Fibroblast of peridontal ligament (primary cell): ENCODE measurements around the gene IGF2BP3.
"Not testable (repeated sequence)": the region's sequence is repeated elsewhere in the genome, so short reads cannot be mapped to it uniquely, and the experiment has no call there.

Source experiments
- DNase-seq: peaks from one replicate; pipeline ENCODE4 v3.0.0-alpha.2; 2010; ENCODE audit errors: extremely low read depth

IGF2BP3 gene

DNA sequence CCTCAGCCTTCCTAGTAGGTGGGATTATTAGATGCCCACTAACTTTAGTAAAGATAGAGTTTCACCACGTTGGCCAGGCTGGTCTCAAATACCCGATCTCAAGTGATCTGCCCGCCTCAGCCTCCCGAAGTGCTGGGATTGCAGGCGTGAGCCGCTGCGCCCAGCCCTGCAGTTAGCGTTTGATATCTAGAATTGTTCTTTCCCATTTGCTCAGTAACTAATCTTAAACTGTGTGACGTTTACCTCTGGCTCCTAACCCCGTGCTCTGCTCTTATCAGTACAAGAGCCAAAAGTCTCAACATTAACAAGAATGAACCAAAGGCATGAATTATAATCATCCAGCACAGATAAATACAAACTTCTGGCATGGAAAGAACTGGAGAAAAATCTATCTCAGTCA, 47.4 kb downstream of the IGF2BP3 start:
- DNase-seq = no peak

DNA sequence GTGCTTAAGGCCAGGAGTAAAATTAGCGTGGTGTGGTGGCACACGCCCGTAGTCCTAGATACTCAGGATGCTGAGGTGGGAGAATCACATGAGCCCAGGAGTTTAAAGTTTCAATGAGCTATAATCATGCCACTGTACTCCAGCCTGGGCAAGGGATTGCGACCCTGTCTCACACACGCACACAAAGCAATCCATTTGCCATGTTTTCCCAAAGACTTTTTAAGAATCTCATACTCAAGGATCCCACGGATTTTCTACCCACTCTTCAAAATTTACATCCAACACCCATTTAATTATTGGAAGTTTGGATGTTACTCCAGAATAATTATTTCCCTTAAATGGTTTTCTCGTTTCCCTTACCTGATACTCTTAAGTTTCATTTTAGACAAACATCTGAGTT, 47.9 kb downstream of the IGF2BP3 start:
- DNase-seq = no peak

DNA sequence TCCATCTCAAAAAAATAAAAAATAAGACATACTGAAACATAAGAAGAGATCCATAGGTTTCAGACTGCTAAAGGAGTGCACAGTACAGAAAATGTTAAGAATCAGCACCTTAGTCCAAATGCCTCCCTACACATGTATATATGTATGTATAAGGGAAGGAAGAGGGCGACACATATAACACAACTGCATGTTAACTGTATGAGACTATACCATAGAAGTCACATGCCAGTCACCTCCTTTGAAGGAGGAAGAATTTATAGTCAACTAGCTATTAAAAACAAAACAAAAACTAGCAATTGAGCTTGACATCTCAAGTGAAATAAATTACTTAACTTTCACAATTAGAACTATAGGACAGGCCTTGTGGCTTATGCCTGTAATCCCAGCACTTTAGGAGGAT, 50.4 kb downstream of the IGF2BP3 start:
- no peak for DNase-seq

DNA sequence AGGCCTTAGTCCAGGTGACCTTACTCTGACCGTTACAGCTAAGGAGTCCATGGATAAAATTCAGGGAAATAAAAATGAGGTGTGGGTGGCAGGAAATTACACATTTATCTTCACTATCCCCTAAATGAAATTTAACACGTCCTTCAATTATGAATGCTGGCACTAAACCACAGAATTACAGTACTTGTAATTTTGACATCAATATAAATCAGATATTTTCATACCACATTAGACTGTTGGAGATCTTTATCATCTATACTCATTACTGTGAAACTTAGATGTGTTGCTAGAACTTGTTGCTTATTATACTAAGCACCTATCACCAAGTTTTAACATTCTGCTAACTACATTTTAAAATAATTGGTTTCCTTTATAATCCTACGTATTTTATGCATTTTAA, 51.1 kb downstream of the IGF2BP3 start:
- DNase-seq = no peak

DNA sequence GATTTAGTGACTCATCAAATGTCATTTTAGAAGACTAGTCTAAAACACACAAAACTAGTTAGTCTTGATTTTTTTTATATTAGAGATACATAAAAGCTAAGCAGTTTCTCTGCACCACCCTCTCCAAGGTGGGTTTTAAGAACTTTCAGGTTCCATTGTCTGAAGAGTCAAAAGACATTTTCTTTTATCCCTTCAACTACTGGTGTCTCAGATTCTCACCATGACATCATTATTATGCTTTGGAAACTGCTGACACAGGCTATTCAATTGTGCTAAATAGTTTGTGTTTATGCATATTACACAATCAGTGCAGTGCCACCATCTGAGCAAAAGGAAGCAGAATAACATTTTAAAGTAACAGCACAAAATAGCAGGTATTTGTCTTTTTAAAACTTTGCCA, 52.2 kb downstream of the IGF2BP3 start:
- peak; percentile 76 for DNase-seq

DNA sequence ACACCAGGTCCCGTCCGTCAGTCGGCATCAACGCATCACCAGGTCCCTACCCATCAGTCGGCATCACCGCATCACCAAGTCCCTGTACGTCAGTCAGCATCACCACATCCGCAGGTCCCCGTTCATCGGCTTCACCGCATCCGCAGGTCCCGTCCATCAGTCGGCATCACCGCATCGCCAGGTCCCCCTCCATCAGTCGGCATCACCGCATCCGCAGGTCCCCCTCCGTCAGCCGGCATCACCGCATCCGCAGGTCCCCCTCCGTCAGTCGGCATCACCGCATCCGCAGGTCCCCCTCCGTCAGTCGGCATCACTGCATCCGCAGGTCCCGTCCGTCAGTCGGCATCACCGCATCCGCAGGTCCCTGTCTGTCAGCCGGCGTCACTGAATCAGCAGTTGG, 55.1 kb downstream of the IGF2BP3 start:
- no peak for DNase-seq

DNA sequence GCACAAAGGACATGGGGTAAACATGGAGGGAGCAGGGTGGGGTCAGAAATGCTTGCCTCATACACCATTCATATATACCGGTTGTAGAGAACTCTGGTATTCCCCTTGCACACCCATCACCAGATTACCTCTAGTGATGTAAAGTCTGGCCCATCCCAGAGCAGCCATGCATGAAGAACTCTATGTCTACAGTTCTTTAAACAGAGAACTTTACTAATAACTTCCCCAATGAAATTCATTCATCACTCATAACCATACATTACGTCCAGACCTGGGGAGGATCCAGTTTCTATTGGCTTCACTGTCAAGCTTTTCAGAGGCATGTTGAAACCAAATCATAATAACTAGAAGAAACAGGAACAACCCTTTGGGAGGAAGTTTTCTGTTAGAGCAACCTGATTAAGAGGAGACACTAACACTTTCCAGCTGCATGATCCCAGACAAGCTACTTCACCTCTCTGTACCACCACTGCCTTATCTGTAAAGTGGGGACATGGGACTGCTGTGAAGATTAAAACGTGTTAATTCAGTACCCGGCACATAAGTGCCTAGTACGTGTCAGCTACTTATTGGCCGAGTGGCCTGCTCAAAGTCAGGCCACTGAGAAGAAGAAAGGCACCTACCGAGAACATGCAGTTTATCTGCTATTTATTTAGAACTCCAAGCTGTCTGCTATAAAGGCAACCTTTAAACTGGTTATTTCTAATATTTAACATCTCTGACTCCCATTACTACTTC, 59.7 kb downstream of the IGF2BP3 start:
- DNase-seq = no peak

DNA sequence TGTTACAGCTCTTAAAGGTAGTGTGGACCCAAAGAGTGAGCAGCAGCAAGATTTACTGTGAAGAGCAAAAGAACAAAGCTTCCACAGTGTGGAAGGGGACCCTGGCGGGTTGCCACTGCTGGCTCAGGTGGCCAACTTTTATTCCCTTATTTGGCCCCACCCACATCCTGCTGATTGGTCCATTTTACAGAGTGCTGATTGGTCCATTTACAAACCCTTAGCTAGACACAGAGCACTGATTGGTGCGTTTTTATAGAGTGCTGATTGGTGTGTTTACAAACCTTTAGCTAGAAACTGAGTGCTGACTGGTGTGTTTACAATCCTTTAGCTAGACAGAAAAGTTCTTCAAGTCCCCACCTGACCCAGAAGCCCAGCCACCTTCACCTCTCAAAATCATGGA, 63.7 kb downstream of the IGF2BP3 start:
- not testable (repeated sequence) for DNase-seq

DNA sequence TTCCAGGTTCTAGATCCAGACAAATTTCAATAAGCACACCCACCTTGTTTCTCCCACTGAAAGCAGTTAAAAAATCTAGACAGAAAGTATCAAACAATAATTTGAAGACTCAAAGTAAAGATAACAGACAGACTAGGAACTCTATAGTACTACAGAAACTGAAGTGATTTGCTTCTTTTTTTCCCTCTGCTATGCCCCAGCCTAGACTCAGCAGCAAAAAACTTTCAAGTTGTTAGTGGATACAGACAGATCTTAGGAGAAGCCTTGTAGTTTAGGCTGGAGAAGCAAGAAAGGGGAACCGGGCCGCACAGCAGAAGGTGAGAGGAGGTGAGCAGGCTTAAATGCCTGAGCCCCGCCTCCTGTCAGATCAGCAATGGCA, 65.1 kb downstream of the IGF2BP3 start:
- no peak for DNase-seq

DNA sequence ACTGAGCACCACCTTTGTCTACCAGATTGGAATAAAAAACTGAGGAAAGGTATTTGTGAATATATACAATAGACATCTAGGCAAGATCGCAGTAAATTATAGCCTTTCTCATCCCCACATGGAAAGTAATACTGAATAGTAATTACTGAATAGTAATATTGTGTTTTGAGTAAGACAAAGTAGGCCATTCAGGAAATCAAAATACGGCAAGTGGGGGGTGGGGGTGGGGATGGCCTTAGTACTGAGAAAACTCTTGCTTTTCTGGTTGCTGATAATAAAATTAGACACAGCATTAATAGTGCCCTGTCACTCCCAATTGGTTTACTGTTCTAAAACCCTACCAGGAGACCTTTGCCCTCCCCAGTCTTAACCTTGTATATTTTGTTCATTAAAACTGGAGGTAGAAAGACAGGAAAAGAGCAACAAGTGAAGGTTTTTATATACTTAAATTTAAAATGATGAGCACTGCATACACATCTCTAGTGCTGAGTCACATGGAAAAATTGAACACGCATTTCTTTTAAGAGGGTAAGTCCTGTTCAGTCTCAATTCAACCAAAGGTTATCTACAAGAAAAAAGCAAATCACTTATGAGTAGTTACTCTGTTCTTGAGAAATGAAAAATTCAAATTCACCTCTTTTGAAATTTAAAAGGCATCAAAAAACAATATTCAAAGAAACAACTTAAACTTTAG, 65.6 kb downstream of the IGF2BP3 start:
- no peak for DNase-seq

DNA sequence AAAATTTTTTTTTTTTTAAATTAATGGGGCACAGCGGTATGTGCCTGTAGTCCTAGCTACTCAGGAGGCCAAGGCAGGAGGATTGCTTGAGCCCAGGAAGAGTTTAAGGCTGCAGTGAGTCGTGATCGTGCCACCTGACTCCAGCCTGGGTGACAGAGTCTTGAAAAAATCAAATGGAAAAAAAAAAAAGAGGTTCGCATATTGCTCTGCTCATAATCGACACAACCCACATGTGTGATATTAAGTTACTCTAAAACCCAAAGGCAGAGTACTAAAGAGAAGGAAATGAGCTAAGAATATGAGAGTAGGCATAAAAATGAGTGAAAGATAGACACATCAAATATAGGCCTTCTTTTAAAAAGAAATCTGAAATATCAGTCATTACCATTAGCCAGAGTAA, 66.3 kb downstream of the IGF2BP3 start:
- DNase-seq = no peak

DNA sequence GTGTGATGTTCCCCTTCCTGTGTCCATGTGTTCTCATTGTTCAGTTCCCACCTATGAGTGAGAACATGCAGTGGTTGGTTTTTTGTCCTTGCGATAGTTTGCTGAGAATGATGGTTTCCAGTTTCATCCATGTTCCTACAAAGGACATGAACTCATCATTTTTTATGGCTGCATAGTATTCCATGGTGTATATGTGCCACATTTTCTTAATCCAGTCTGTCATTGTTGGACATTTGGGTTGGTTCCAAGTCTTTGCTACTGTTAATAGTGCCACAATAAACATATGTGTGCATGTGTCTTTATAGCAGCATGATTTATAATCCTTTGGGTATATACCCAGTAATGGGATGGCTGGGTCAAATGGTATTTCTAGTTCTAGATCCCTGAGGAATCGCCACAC, 72.2 kb downstream of the IGF2BP3 start:
- not testable (repeated sequence) for DNase-seq

DNA sequence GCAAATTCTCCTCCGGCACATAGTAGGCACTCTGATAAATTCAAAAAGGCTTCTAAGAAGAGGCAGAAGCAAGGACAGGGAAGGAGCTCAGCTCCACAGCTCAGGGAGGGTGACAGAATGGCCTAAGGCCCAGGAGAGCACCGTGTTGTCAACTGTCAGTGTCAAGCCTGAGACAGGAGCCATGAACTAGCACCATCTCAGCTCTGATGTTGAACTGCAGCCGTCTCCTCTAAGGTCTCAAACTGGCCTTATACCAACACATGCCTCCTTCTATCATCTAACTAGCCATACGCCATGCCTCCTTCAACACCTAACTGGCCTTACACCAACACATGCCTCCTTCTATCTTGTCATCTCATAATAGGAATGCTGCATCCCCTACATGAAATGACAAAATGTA, 73.0 kb downstream of the IGF2BP3 start:
- DNase-seq = no peak

DNA sequence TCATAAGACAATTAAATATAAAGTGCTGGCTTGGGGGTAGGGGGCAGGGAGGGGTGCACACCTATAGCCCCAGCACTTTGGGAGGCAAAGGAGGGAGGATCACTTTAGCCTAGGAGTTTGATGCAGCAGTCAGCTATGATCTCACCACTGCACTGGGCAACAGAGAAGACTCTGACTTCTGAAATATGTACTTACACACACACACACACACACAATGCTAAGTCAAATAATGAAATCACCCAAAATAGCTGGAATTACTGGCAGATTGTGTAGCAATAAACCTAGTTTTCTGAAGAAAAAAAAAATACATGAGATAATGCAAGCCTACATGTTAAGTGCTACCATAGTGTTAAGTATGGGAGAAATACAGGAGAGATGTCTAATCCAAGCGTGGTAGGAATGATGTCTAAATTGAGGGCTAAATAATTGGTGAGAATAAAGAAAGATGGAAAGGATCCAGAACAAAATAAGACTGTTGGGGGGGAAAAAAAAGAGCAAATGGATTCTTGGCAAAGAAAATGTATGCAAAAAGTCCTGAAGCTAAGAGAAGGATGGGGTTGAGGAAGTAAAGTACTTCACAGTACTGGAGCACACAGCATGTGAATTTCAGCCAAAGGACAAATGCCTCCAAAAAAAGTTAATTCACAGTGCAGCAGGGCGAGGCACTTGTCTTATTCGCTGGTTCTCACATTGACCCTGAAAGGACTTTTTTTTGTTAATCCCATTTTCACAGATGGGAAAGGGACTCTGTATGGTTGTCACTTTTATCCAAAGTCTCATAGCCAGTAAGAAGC, 73.9 kb downstream of the IGF2BP3 start:
- peak; percentile 92 for DNase-seq

DNA sequence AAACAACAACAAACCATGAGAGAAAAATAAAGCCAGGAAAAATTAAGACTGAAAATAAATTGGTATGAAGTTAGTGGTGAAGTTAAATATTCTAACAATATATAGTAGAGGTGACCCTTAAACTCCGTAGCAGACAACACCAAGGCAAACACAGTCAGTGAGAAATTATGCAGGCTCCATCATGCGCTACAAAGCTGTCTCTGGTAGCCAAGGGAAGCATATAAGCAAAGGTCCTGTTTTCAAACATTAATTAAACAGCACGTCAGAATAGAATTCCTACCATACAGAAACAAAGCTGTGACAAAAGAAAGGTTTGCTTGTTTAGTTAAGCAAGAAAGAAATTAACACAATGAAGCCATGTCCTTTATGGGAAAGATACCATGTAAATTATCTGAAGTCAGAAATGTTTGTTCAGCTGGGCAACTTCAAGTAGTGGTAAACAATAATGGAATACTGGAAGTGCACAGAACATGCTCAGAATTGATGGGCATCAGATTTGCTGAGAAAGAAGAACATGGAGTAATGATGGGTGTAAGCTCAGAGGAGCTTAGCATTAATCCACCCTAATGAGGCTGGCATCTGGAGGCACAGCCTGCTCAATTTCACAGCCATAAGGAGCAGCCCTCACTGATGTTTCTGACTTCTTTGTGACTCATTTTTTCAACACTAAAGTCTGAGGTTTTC, 75.7 kb downstream of the IGF2BP3 start:
- peak; percentile 39 for DNase-seq

DNA sequence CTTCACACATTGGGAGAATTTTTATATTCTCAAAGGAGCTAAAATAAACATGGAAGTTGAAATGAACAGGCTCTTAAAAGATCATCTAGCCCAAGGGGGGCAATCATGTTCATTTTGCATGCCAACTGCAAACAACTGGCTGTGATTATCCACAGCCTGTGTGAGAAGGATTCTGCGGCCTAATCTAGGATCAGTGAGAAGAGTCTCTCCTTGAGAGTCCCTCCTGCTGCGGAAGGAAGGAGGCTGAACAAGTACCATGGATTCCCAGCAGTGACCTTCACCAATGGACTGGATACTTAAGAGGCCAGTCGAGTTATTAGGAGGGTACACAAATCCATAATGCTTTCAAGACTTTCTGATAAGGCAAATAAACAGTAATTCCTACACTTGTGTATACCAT, 76.7 kb downstream of the IGF2BP3 start:
- DNase-seq = no peak

DNA sequence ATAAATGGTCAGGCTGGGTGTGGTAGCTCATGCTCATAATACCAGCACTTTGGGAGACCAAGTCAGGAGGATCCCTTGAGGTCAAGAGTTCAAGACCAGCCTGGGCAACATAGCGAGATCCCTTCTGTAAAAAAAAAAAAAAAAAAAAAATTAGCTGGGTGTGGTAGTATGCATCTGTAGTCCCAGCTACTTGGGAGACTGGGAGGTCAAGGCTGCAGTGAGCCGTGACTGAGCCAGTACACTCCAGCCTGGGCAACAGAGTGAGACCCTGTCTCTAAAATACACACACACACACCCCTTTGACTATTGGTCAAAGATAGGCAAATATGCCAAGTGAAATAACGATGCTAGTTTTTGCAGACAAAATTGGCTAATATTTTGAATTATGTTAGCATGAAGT, 80.6 kb downstream of the IGF2BP3 start:
- DNase-seq = no peak

DNA sequence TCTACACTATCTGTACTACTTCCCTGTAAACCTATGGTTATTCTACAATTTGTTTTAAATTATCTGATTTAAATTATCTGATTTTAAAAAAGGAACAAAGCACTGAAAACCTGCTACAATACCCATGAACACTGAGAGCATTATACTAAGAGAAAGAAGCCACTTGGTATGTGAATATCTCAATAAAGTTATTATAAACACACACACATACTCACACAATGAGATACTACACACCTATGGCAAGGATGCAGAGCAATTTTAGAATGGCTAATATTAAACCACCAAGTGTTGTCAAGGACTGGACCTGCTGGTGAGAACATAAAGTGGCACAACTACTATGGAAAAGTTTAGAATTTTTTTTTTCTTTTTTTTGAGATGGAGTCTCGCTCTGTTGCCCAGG, 82.7 kb downstream of the IGF2BP3 start:
- no peak for DNase-seq

DNA sequence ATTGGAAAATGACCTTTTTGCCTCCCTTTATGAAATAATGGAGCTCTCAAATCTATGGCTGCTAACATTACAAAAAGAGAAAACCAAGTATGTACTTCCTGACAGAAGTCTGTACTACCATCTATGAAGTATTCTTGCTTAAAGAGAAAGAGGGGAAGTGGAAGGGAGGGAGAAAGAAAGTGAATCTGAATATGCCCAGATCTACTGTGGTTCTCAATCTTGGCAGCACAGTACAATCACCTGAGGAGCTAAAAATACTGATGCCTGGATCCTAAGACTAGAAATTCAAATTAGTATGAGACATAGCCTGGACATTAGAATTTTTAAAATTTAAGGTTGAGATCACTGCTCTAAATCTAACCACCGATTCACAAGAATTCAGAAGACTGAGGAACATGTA, 85.2 kb downstream of the IGF2BP3 start:
- DNase-seq = no peak

DNA sequence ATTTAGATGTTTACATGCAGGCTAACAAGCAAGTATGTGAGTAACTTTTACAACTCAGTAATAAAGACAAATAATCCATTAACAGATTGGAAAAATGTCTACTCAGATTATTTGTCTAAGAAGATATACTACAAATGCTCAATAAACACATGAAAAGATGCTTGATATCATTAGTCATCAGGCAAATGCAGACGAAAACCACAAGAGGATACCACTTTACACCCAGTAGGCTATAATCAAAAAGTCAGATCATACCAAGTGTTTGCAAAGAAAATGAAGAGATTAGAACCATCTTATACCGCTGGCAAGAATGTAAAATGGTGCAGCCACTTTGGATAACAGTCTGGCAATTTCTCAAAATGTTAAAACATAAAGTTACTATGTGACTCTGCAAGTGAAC, 87.1 kb downstream of the IGF2BP3 start:
- peak; percentile 18 for DNase-seq

DNA sequence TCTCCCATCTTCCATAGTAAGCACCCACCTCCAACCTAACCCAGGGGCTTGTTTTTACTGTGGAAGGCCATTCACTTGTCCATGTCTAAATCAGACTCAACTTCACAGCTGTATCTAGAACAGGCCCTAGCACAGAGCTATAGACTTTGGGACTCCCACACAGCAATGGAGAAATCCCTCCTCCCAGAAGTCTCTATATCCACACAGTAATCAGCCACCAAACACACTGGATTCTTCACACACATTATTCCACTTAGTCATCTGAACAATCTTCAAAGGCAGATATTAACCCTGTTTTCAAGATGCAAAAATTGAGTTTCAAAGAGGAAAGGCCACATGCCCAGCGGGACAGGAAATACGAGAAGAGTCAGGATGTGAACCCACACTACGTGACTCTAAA, 89.3 kb downstream of the IGF2BP3 start:
- no peak for DNase-seq

DNA sequence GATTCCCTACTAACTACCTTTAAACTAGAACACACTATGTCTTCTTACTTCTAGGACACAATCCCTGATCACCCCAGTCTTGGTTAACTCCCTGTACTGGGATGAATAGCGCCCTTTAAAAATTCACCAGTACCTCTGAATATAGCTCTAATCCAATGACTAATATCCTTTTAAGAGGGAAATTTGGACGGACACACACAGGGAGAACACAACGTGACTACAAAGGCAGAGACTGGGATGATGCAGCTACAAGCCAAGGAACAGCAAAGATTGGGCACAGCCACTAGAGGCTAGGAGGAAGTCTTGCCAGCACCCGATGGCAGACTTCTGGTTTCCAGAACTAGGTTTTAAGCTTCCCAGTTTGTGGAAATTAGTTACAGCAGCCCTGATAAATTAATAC, 89.7 kb downstream of the IGF2BP3 start:
- no peak for DNase-seq
